Colonic mucosa (tissue), 4 donors: ENCODE results near the gene COX18. TPM values are rescaled to one million over a fixed set of nuclear protein-coding genes. Genes with fewer than 3 reads are reported as not detected.

Source experiments
- DNase-seq: peaks from one replicate; pipeline ENCODE4 v3.0.0-alpha.2; 2020
- H3K27ac ChIP-seq: fragments of 200-600 bp; one replicate; pipeline ENCODE4 v1.8.0; 2021
- H3K27me3 ChIP-seq: fragments of 200-600 bp; one replicate; pipeline ENCODE4 v1.8.0; 2021
- H3K36me3 ChIP-seq: fragments of 200-600 bp; one replicate; pipeline ENCODE4 v1.8.0; 2021
- H3K4me1 ChIP-seq: fragments of 200-600 bp; one replicate; pipeline ENCODE4 v1.8.0; 2021; ENCODE audit warnings: mild to moderate bottlenecking
- H3K4me3 ChIP-seq: fragments of 200-600 bp; one replicate; pipeline ENCODE4 v1.8.0; 2021
- H3K9ac ChIP-seq, 2 donors: one replicate each; pipeline ENCODE4 v1.7.0; 2013; ENCODE audit warnings: control low read depth in 2 of 2, low read depth in 2 of 2, low read length in 2 of 2
- H3K9me3 ChIP-seq: fragments of 200-600 bp; one replicate; pipeline ENCODE4 v1.8.0; 2021
- CTCF ChIP-seq: fragments of 200-600 bp; IDR thresholded peaks from one replicate; pipeline ENCODE4 v1.8.0; 2022; ENCODE audit warnings: antibody characterized with exemption, mild to moderate bottlenecking
- intact Hi-C: fragments of 100-400 bp; cut with DNase I; formaldehyde crosslinking; loops from one replicate; pipeline ENCODE4 v1.14.1; 2022
- total RNA-seq, 2 donors: library from RNA; stranded (reverse); fragmentation: NEBNext Ultra II Directional in 1 of 2; extraction: Animal tissue kit (Norgen Biotek cat#: 25700) in 1 of 2; gene quantifications; one replicate each; pipeline ENCODE4 v1.2.1, GENCODE V29; 2021
- donor health status: healthy.
- donor health status: DM: no; HTN: no; CAD: no.
- donor health status: DM: no; HTN: no; CAD: no.

Gene COX18
- total RNA-seq, 2 donors from 2014 or later: 19.5 to 19.6 TPM

GRCh38 chr4:73086095-73086868 is 16.8 kb upstream of the COX18 start:
- Histone ChIP-seq H3K27ac (no peak overlapping the region), H3K9me3 (no peaks in the 10 kb centered on the region), H3K27me3 (no peaks in the 10 kb centered on the region), H3K9ac (no peak overlapping the region), H3K36me3 (peaks cover 3% of the 10 kb centered on the region), H3K4me3 (no peak overlapping the region), H3K4me1 (no peaks in the 10 kb centered on the region)
- intact Hi-C loops: no loop called here
- DNase-seq: no peak
- no peak for TF ChIP-seq CTCF

- Histone ChIP-seq H3K27ac (no peak overlapping the region), H3K4me1 (no peaks in the 10 kb centered on the region)
Measured at GRCh38 chr4:73080789-73081188, 11.3 kb upstream of the COX18 start.

GRCh38 chr4:73075832-73076231 is 6.3 kb upstream of the COX18 start:
- no peaks in the 10 kb centered on the region for H3K4me1 ChIP-seq
- TF ChIP-seq CTCF: no peak
- no peaks in the 10 kb centered on the region for H3K27me3 ChIP-seq
- no peaks in the 10 kb centered on the region for H3K9me3 ChIP-seq
- no peak overlapping the region for H3K9ac ChIP-seq
- H3K36me3 ChIP-seq: peaks cover 24% of the 10 kb centered on the region
- no peak for DNase-seq
- intact Hi-C loops: no loop called here
- no peak overlapping the region for H3K4me3 ChIP-seq
- no peak overlapping the region for H3K27ac ChIP-seq

More at GRCh38 chr4:73080789-73081188, 11.3 kb upstream of the COX18 start:
- Histone ChIP-seq H3K36me3 (peaks cover 20% of the 10 kb centered on the region), H3K9ac (no peak overlapping the region), H3K27me3 (no peaks in the 10 kb centered on the region), H3K4me3 (no peak overlapping the region), H3K9me3 (no peaks in the 10 kb centered on the region)
- DNase-seq: no peak
- intact Hi-C loops: no loop called here
- TF ChIP-seq CTCF: no peak

- no peak for TF ChIP-seq CTCF
- no peak for DNase-seq
- H3K4me3 ChIP-seq: peak overlapping the region; percentile 58
- H3K27me3 ChIP-seq: no peaks in the 10 kb centered on the region
- no peaks in the 10 kb centered on the region for H3K36me3 ChIP-seq
- H3K4me1 ChIP-seq: peaks cover 7% of the 10 kb centered on the region
- no peaks in the 10 kb centered on the region for H3K9me3 ChIP-seq
- H3K27ac ChIP-seq: peak overlapping the region; percentile 93
- intact Hi-C loops: no loop called here
- H3K9ac ChIP-seq: peak overlapping the region; percentile 38 to 89
Measured at GRCh38 chr4:73070074-73070390, 516 bp upstream of the COX18 start.

GRCh38 chr4:73068491-73069337 is 802 bp downstream of the COX18 start:
- Histone ChIP-seq H3K27ac (peak overlapping the region; percentile 93), H3K9me3 (no peaks in the 10 kb centered on the region), H3K4me1 (peaks cover 7% of the 10 kb centered on the region), H3K27me3 (no peaks in the 10 kb centered on the region), H3K9ac (peak overlapping the region; percentile 89 to 97), H3K36me3 (no peaks in the 10 kb centered on the region), H3K4me3 (peak overlapping the region; percentile 58)
- intact Hi-C loops: loop anchor here (2.0 kb wide), 1 partner anchor 190 kb away; the partner anchor contains the start of gene ANKRD17
- peak; percentile 29 for DNase-seq
- TF ChIP-seq CTCF: no peak
